GM18505 (cell line): ENCODE results near the gene USP32.

Source experiments
- ATAC-seq: cut with Tn5 transposase; IDR thresholded peaks from one replicate; pipeline ENCODE4 v1.9.1; 2021; ENCODE audit not compliant: unreplicated experiment
- POLR2A ChIP-seq: IDR thresholded peaks from 4 replicates; pipeline ENCODE4 v1.6.1; 2011; ENCODE audit warnings: borderline replicate concordance; ENCODE audit not compliant: insufficient read depth, insufficient read length; ENCODE audit errors: extremely low read depth

USP32 gene

GRCh38 chr17:60300949-60301348, 91.0 kb downstream of the USP32 start:
- TF ChIP-seq POLR2A: no peak
- ATAC-seq: no peak

- ATAC-seq: no peak
- no peak for TF ChIP-seq POLR2A
These were observed 91.9 kb downstream of the USP32 start for GRCh38 chr17:60300011-60300410.

- no peak for ATAC-seq
- no peak for TF ChIP-seq POLR2A
These were observed 94.1 kb downstream of the USP32 start for GRCh38 chr17:60297760-60298401.

- ATAC-seq: no peak
- TF ChIP-seq POLR2A: no peak
These were observed 95.8 kb downstream of the USP32 start for GRCh38 chr17:60296177-60296576.

GRCh38 chr17:60293580-60294335, 98.2 kb downstream of the USP32 start:
- no peak for ATAC-seq
- no peak for TF ChIP-seq POLR2A

GRCh38 chr17:60292697-60293096, 99.2 kb downstream of the USP32 start:
- no peak for ATAC-seq
- TF ChIP-seq POLR2A: no peak

- no peak for ATAC-seq
- TF ChIP-seq POLR2A: no peak
These were observed 107.2 kb downstream of the USP32 start for GRCh38 chr17:60284709-60285108.

GRCh38 chr17:60283816-60284215, 108.1 kb downstream of the USP32 start:
- no peak for TF ChIP-seq POLR2A
- ATAC-seq: no peak

GRCh38 chr17:60280673-60281072, 111.3 kb downstream of the USP32 start:
- ATAC-seq: no peak
- TF ChIP-seq POLR2A: no peak

GRCh38 chr17:60278237-60278636, 113.7 kb downstream of the USP32 start:
- ATAC-seq: no peak
- TF ChIP-seq POLR2A: no peak

- ATAC-seq: no peak
- no peak for TF ChIP-seq POLR2A
These were observed 114.7 kb downstream of the USP32 start for GRCh38 chr17:60277258-60277657.

GRCh38 chr17:60269417-60269816, 122.5 kb downstream of the USP32 start:
- no peak for ATAC-seq
- no peak for TF ChIP-seq POLR2A

GRCh38 chr17:60260540-60260939, 131.4 kb downstream of the USP32 start:
- no peak for TF ChIP-seq POLR2A
- ATAC-seq: no peak

GRCh38 chr17:60258313-60258712, 133.6 kb downstream of the USP32 start:
- no peak for TF ChIP-seq POLR2A
- ATAC-seq: no peak
